HG02588 (cell line): ENCODE measurements around the gene CCDC17.

Experiments
- ATAC-seq: cut with Tn5 transposase; IDR thresholded peaks from one replicate; pipeline ENCODE4 v1.9.1; 2021; ENCODE audit warnings: mild to moderate bottlenecking, moderate library complexity; ENCODE audit not compliant: unreplicated experiment

CCDC17 gene

GRCh38 chr1:45584351-45585109 is 39.3 kb downstream of the CCDC17 start:
- ATAC-seq, result peak; percentile 26

- ATAC-seq, result peak; percentile 44
These were observed 40.0 kb downstream of the CCDC17 start, which contains the start of gene NASP for GRCh38 chr1:45583666-45584350. Gene NASP (plus strand): TSS chr1:45584041. CDS start chr1:45584147, 106 bp downstream.

- peak; percentile 72 for ATAC-seq
These were observed 40.6 kb downstream of the CCDC17 start for GRCh38 chr1:45583264-45583665.

GRCh38 chr1:45574105-45574626 is 49.7 kb downstream of the CCDC17 start:
- no peak for ATAC-seq

GRCh38 chr1:45573231-45573804 is 50.5 kb downstream of the CCDC17 start:
- no peak for ATAC-seq

GRCh38 chr1:45570631-45571030 is 53.2 kb downstream of the CCDC17 start:
- no peak for ATAC-seq
